ENCODE measurements around the gene CYB5R3.
"Not testable (repeated sequence)": the region's sequence is repeated elsewhere in the genome, so short reads cannot be mapped to it uniquely, and the experiment has no call there.

Gene CYB5R3

GRCh38 chr22:42622061-42622710 is 27.0 kb downstream of the CYB5R3 start:
- no peak for DNase-seq

GRCh38 chr22:42621505-42622002 is 27.6 kb downstream of the CYB5R3 start:
- peak; percentile 38 for DNase-seq

GRCh38 chr22:42620084-42620483 is 29.1 kb downstream of the CYB5R3 start:
- no peak for DNase-seq

GRCh38 chr22:42619261-42620063 is 29.7 kb downstream of the CYB5R3 start:
- DNase-seq, result no peak

GRCh38 chr22:42617155-42617983 is 31.8 kb downstream of the CYB5R3 start:
- no peak for DNase-seq

GRCh38 chr22:42615860-42616175 is 33.4 kb downstream of the CYB5R3 start:
- not testable (repeated sequence) for DNase-seq

GRCh38 chr22:42615092-42615859 is 33.9 kb downstream of the CYB5R3 start:
- DNase-seq, result peak; percentile 66

- peak; percentile 97 for DNase-seq
Observed at GRCh38 chr22:42614312-42615091, 34.7 kb downstream of the CYB5R3 start, which contains the start of gene POLDIP3. Gene POLDIP3, minus strand, starts transcription at chr22:42614883. Its CDS starts 26 bp downstream, at chr22:42614857.

- DNase-seq, result no peak
Observed at GRCh38 chr22:42613872-42614301, 35.3 kb downstream of the CYB5R3 start.

- DNase-seq, result no peak
Observed at GRCh38 chr22:42612336-42612735, 36.9 kb downstream of the CYB5R3 start.

GRCh38 chr22:42611051-42611450 is 38.1 kb downstream of the CYB5R3 start:
- DNase-seq, result no peak

- DNase-seq, result no peak
Observed at GRCh38 chr22:42610186-42610585, 39.0 kb downstream of the CYB5R3 start.

- no peak for DNase-seq
Observed at GRCh38 chr22:42608823-42609361, 40.3 kb downstream of the CYB5R3 start.

GRCh38 chr22:42608136-42608822 is 40.9 kb downstream of the CYB5R3 start:
- DNase-seq, result no peak

GRCh38 chr22:42607641-42608040 is 41.6 kb downstream of the CYB5R3 start:
- DNase-seq, result not testable (repeated sequence)

- DNase-seq, result no peak
Observed at GRCh38 chr22:42604403-42604802, 44.8 kb downstream of the CYB5R3 start.

- DNase-seq, result no peak
Observed at GRCh38 chr22:42603427-42603826, 45.8 kb downstream of the CYB5R3 start.

- DNase-seq, result no peak
Observed at GRCh38 chr22:42602470-42602869, 46.7 kb downstream of the CYB5R3 start.

- no peak for DNase-seq
Observed at GRCh38 chr22:42601879-42602465, 47.2 kb downstream of the CYB5R3 start.

- DNase-seq, result no peak
Observed at GRCh38 chr22:42596863-42597530, 52.2 kb downstream of the CYB5R3 start.
